ENCODE data around the gene ANO10.
"Not testable (repeated sequence)": the region's sequence is repeated elsewhere in the genome, so short reads cannot be mapped to it uniquely, and the experiment has no call there.

DNA sequence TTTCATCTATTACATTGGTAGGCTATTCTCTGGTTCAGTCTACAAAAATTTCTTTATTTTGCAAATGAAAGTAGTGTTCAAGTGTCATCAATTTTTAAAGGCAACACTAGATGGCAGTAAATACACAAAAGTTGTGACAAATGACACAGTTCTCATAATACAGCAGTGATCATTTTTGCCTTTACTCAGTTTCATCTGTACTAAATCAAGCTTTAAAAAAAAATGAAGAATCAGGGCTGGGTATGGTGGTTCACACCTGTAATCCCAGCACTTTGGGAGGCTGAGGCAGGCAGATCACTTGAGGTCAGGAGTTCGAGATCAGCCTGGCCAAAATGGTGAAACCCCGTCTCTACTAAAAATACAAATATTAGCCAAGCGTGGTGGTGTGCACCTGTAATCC is 77.5 kb downstream of the ANO10 start:
- TF ChIP-seq, protein P1, sequence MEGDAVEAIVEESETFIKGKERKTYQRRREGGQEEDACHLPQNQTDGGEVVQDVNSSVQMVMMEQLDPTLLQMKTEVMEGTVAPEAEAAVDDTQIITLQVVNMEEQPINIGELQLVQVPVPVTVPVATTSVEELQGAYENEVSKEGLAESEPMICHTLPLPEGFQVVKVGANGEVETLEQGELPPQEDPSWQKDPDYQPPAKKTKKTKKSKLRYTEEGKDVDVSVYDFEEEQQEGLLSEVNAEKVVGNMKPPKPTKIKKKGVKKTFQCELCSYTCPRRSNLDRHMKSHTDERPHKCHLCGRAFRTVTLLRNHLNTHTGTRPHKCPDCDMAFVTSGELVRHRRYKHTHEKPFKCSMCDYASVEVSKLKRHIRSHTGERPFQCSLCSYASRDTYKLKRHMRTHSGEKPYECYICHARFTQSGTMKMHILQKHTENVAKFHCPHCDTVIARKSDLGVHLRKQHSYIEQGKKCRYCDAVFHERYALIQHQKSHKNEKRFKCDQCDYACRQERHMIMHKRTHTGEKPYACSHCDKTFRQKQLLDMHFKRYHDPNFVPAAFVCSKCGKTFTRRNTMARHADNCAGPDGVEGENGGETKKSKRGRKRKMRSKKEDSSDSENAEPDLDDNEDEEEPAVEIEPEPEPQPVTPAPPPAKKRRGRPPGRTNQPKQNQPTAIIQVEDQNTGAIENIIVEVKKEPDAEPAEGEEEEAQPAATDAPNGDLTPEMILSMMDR (IDR thresholded peaks at IDR 0.05 in 8 of 11, conservative IDR thresholded peaks at IDR 0.05 in 3 of 11) = peak in 9 of 11 experiments; percentile 29 to 69 (median 65)
- TF ChIP-seq POLR2A, POLR2AphosphoS5 (IDR thresholded peaks at IDR 0.05): not testable (repeated sequence)

Data from spleen (tissue), 7 donors.